ENCODE results near the gene NT5C1B.
"Not testable (repeated sequence)": the region's sequence is repeated elsewhere in the genome, so short reads cannot be mapped to it uniquely, and the experiment has no call there.

The NT5C1B gene

GRCh38 chr2:18589354-18589753, at the start of gene NT5C1B:
NT5C1B (minus strand) TSS chr2:18589569; CDS start chr2:18589468, 101 bp downstream.
- DNase-seq, result no peak

- no peak for DNase-seq
These were observed 47.8 kb upstream of the NT5C1B start for GRCh38 chr2:18637196-18637595.

- DNase-seq, result not testable (repeated sequence)
These were observed 43.3 kb upstream of the NT5C1B start for GRCh38 chr2:18632699-18633098.

- no peak for DNase-seq
These were observed 41.6 kb upstream of the NT5C1B start for GRCh38 chr2:18630941-18631340.

GRCh38 chr2:18630541-18630940, 41.2 kb upstream of the NT5C1B start:
- DNase-seq, result no peak

- DNase-seq, result no peak
These were observed 40.7 kb upstream of the NT5C1B start for GRCh38 chr2:18630101-18630500.

GRCh38 chr2:18626958-18627650, 37.7 kb upstream of the NT5C1B start:
- DNase-seq, result no peak

- DNase-seq, result no peak
These were observed 36.9 kb upstream of the NT5C1B start for GRCh38 chr2:18626256-18626668.

GRCh38 chr2:18625563-18625962, 36.2 kb upstream of the NT5C1B start:
- no peak for DNase-seq

- no peak for DNase-seq
These were observed 34.4 kb upstream of the NT5C1B start for GRCh38 chr2:18623782-18624181.

- no peak for DNase-seq
These were observed 31.7 kb upstream of the NT5C1B start for GRCh38 chr2:18620867-18621632.

GRCh38 chr2:18619091-18619490, 29.7 kb upstream of the NT5C1B start:
- DNase-seq, result no peak

GRCh38 chr2:18614041-18614440, 24.7 kb upstream of the NT5C1B start:
- DNase-seq, result no peak

GRCh38 chr2:18612133-18612532, 22.8 kb upstream of the NT5C1B start:
- no peak for DNase-seq

- no peak for DNase-seq
These were observed 22.2 kb upstream of the NT5C1B start for GRCh38 chr2:18611604-18612003.

GRCh38 chr2:18611184-18611583, 21.8 kb upstream of the NT5C1B start:
- no peak for DNase-seq

GRCh38 chr2:18610651-18611050, 21.3 kb upstream of the NT5C1B start:
- no peak for DNase-seq

GRCh38 chr2:18610090-18610489, 20.7 kb upstream of the NT5C1B start:
- DNase-seq, result no peak

GRCh38 chr2:18605115-18605514, 15.7 kb upstream of the NT5C1B start:
- DNase-seq, result no peak

GRCh38 chr2:18604531-18604885, 15.1 kb upstream of the NT5C1B start:
- no peak for DNase-seq

- no peak for DNase-seq
These were observed 14.6 kb upstream of the NT5C1B start for GRCh38 chr2:18603854-18604530.

GRCh38 chr2:18602298-18602697, 12.9 kb upstream of the NT5C1B start:
- DNase-seq, result no peak

- no peak for DNase-seq
These were observed 10.9 kb upstream of the NT5C1B start for GRCh38 chr2:18600255-18600613.
